Globus pallidus (tissue), 1 donor: ENCODE results near the gene DAPK1.
"Not testable (repeated sequence)": the region's sequence is repeated elsewhere in the genome, so short reads cannot be mapped to it uniquely, and the experiment has no call there.

ENCODE experiments used
- DNase-seq: peaks from one replicate; pipeline ENCODE4 v3.0.0-alpha.2; 2015; ENCODE audit warnings: low spot score

Gene DAPK1

GRCh38 chr9:87498046-87498810 lies 561 bp downstream of the DAPK1 start:
- peak; percentile 55 for DNase-seq

GRCh38 chr9:87498811-87499360 lies 1.2 kb downstream of the DAPK1 start:
- no peak for DNase-seq

GRCh38 chr9:87499424-87500017 lies 1.9 kb downstream of the DAPK1 start:
- no peak for DNase-seq

- no peak for DNase-seq
These were observed 3.0 kb downstream of the DAPK1 start for GRCh38 chr9:87500491-87501270.

GRCh38 chr9:87501271-87501656 lies 3.6 kb downstream of the DAPK1 start:
- DNase-seq, result not testable (repeated sequence)

GRCh38 chr9:87501806-87502205 lies 4.1 kb downstream of the DAPK1 start:
- no peak for DNase-seq

GRCh38 chr9:87502391-87503221 lies 4.9 kb downstream of the DAPK1 start:
- no peak for DNase-seq

- DNase-seq, result no peak
These were observed 5.8 kb downstream of the DAPK1 start for GRCh38 chr9:87503430-87503829.

GRCh38 chr9:87503927-87504326 lies 6.3 kb downstream of the DAPK1 start:
- no peak for DNase-seq

- DNase-seq, result no peak
These were observed 7.3 kb downstream of the DAPK1 start for GRCh38 chr9:87504938-87505337.

- no peak for DNase-seq
These were observed 8.4 kb downstream of the DAPK1 start for GRCh38 chr9:87505869-87506678.

- no peak for DNase-seq
These were observed 9.9 kb downstream of the DAPK1 start for GRCh38 chr9:87507576-87507975.

GRCh38 chr9:87510252-87510683 lies 12.6 kb downstream of the DAPK1 start:
- DNase-seq, result no peak

GRCh38 chr9:87512311-87512710 lies 14.6 kb downstream of the DAPK1 start:
- peak; percentile 26 for DNase-seq

GRCh38 chr9:87513161-87513560 lies 15.5 kb downstream of the DAPK1 start:
- no peak for DNase-seq

- DNase-seq, result no peak
These were observed 16.3 kb downstream of the DAPK1 start for GRCh38 chr9:87513880-87514535.

GRCh38 chr9:87515006-87515405 lies 17.3 kb downstream of the DAPK1 start:
- DNase-seq, result no peak

GRCh38 chr9:87515588-87516221 lies 18.0 kb downstream of the DAPK1 start:
- DNase-seq, result no peak

- DNase-seq, result no peak
These were observed 18.7 kb downstream of the DAPK1 start for GRCh38 chr9:87516222-87516925.
